Measurements from ENCODE around the gene FBXL17. TPM values are rescaled to one million over a fixed set of nuclear protein-coding genes. Genes with fewer than 3 reads are reported as not detected.
A peak's percentile ranks its signal among the peaks of the same experiment; 100 is the strongest.

Gene FBXL17
- total and polyA plus RNA-seq, 9 of the 15 experiments (the other 6 are each of a cell fraction or from before 2014, with no cell fraction given) = 0.32 to 5.4 (median 1.8) TPM

DNA sequence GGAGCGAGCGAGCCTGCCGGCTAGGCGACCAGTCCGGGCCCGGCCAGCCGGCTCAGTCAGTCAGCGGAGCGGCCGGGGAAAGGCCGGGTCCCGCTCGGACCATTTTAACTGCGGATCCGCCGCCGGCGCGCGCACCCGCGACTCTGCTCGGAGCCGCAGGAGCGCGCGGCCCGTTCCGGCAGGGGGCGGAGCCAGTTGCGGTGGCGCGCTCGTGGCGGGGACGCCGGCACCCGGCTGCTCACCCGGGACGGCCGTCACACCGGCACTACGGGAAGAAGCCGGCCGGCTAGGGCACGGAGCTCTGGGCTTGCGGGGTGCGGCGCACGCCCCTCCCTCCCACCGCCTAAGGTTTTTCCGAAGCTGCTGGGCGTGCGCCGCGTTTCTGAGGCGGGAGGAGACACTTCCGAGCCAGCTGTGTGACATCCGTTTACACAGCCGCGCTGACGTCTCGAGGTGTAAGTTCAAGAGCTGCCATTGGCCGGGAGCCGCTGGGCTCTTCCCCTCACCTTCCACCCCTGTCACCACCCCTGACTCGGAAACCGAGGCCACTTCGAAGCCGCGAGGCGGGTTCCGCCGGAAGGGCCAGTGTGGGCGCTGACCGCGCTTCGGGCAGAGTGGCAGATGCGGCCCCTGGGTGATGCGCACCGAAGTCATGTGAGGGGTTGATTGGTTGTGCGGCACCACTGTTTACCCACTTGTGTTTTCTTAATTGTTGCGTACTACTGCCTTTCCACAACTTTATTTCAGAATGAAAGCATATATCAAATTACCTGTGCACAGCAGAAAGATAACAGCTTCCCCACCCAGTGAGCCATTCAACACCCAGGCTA lies at the start of gene FBXL17 (continued):
- TF ChIP-seq MGA (IDR thresholded peaks at IDR 0.05) (peak; percentile 96), CGGBP1 (CRISPR knock-in tag; IDR thresholded peaks at IDR 0.05) (no peak), RERE (CRISPR knock-in tag; IDR thresholded peaks at IDR 0.05; ENCODE audit: borderline replicate concordance) (0 out of 2 replicates have a peak, but pooled peaks have one; percentile 70)
- TF ChIP-seq, protein P1, sequence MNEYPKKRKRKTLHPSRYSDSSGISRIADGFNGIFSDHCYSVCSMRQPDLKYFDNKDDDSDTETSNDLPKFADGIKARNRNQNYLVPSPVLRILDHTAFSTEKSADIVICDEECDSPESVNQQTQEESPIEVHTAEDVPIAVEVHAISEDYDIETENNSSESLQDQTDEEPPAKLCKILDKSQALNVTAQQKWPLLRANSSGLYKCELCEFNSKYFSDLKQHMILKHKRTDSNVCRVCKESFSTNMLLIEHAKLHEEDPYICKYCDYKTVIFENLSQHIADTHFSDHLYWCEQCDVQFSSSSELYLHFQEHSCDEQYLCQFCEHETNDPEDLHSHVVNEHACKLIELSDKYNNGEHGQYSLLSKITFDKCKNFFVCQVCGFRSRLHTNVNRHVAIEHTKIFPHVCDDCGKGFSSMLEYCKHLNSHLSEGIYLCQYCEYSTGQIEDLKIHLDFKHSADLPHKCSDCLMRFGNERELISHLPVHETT (CRISPR knock-in tag; conservative IDR thresholded peaks at IDR 0.05 in 1 of 2, IDR thresholded peaks at IDR 0.05 in 1 of 2) = peak in 1 of 2 experiments; percentile 95; a peak in 2 of 4 replicates

Measured in K562 (cell line).